ENCODE data around the gene CCSER1. TPM values are rescaled to one million over a fixed set of nuclear protein-coding genes. Genes with fewer than 3 reads are reported as not detected.

CCSER1 gene
- total and polyA plus RNA-seq, 2 experiments from 2014 or later = 2.9 to 3.4 TPM

GRCh38 chr4:91256043-91256442 lies 1128.8 kb downstream of the CCSER1 start:
- Histone ChIP-seq H3K4me1 (ENCODE audit: insufficient read depth) (0 out of 2 replicates have a peak, but pooled peaks cover 4% of the 10 kb centered on the region), H4K20me1 (replicated peaks; ENCODE audit: insufficient read depth) (no peaks in the 10 kb centered on the region), H3F3A (replicated peaks; ENCODE audit: low read depth) (no peaks in the 10 kb centered on the region), H3K27ac (ENCODE audit: low read depth) (peak overlapping the region; percentile 81; the same call in 1 of the 2 replicates), H3K79me2 (replicated peaks; ENCODE audit: insufficient read depth) (no peaks in the 10 kb centered on the region), H3K9me2 (ENCODE audit: insufficient read depth) (no peaks in the 10 kb centered on the region; the same call in 1 of the 2 replicates), H3K4me3 (no peak overlapping the region), H3K36me3 (ENCODE audit: insufficient read depth) (peaks cover 9% of the 10 kb centered on the region; the same call in 1 of the 2 replicates), H3K27me3 (ENCODE audit: insufficient read depth) (no peaks in the 10 kb centered on the region), H2AFZ (no peak overlapping the region), H3K4me2 (no peak overlapping the region)
- H3K27ac Mint-ChIP-seq = peak overlapping the region; percentile 96
- H3K4me1 Mint-ChIP-seq = peaks cover 5% of the 10 kb centered on the region; the same call in 1 of the 3 replicates
- ATAC-seq (peak; percentile 72), DNase-seq (ENCODE audit: low spot score) (peak; percentile 82)
- no peak overlapping the region for H3K4me3 Mint-ChIP-seq
- peaks cover 28% of the 10 kb centered on the region for H3K9me3 Mint-ChIP-seq
- H3K27me3 Mint-ChIP-seq (ENCODE audit: insufficient read depth, low read depth, poor library complexity) = no peaks in the 10 kb centered on the region
- peaks cover 38% of the 10 kb centered on the region for H3K36me3 Mint-ChIP-seq (ENCODE audit: low read depth)
- TF ChIP-seq ETS1 (IDR thresholded peaks at IDR 0.05) (no peak), ZNF331 (CRISPR knock-in tag; IDR thresholded peaks at IDR 0.05; ENCODE audit: low read depth) (0 out of 2 replicates have a peak, but pooled peaks have one; percentile 11), NANOG (IDR thresholded peaks at IDR 0.05; ENCODE audit: borderline replicate concordance) (peak; percentile 40; the same call in 1 of the 2 replicates), ZNF462 (CRISPR knock-in tag; IDR thresholded peaks at IDR 0.05) (peak; percentile 77), EZH2 (IDR thresholded peaks at IDR 0.05; ENCODE audit: low read depth, unreplicated experiment) (no peak), CTCF (conservative IDR thresholded peaks at IDR 0.05; ENCODE audit: low read depth in 2 of 2) (no peak), CREB1 (CRISPR knock-in tag; IDR thresholded peaks at IDR 0.05; ENCODE audit: low read depth) (0 out of 2 replicates have a peak, but pooled peaks have one; percentile 9), ZNF114 (CRISPR knock-in tag; IDR thresholded peaks at IDR 0.05) (0 out of 2 replicates have a peak, but pooled peaks have one; percentile 28), EZH2phosphoT487 (IDR thresholded peaks at IDR 0.05; ENCODE audit: unreplicated experiment) (no peak), POLR2AphosphoS5 (IDR thresholded peaks at IDR 0.05; ENCODE audit: low read depth) (no peak), REST (IDR thresholded peaks at IDR 0.05; ENCODE audit: unreplicated experiment) (no peak), STAT1 (IDR thresholded peaks at IDR 0.05; ENCODE audit: unreplicated experiment) (no peak), JUNB (IDR thresholded peaks at IDR 0.05; ENCODE audit: unreplicated experiment) (no peak)
